SK-N-SH treated with all-trans-retinoic acid at 6 μM for 48 hours (cell line): ENCODE measurements around the gene CCDC102A.

Source experiments
- BACH2 ChIP-seq: fragments of 250-450 bp; sonication (Bioruptor Pico); IDR thresholded peaks from 2 replicates; pipeline ENCODE4 v1.9.0; 2021; ENCODE audit warnings: mild to moderate bottlenecking, borderline replicate concordance
- GLIS3 ChIP-seq: fragments of 250-450 bp; sonication (Bioruptor Pico); IDR thresholded peaks from 2 replicates; pipeline ENCODE4 v1.5.0; 2020; ENCODE audit warnings: mild to moderate bottlenecking, moderate library complexity
- ZNF70 ChIP-seq: fragments of 450-650 bp; formaldehyde crosslinking; IDR thresholded peaks from 2 replicates; pipeline ENCODE4 v1.5.0; 2020; ENCODE audit warnings: mild to moderate bottlenecking, moderate library complexity

DNA sequence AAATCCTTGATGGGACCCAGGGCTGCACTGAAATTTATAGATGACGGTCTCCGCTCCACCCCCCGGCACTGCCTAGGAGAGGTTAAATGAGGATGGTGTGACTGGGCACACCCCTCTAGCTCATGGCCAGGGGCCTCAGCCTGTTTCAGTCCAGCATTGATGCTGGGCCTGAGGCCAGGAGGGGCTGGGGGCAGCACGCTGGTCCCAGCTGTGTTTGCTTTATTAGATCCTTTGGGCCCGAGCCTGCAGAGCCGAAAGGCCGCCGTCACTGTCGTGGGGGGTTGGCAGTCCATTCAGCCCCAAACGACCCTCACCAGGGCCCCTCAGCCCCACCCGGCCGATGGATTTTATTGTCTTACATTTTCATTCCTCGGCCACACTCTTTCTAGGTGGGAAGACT is 39.2 kb downstream of the CCDC102A start:
- TF ChIP-seq GLIS3 (CRISPR knock-in tag), result no peak
- TF ChIP-seq ZNF70 (CRISPR knock-in tag), result no peak
- no peak for TF ChIP-seq BACH2 (CRISPR knock-in tag)
